GM18909 (cell line): ENCODE measurements around the gene ALK.

Experiments used
- ATAC-seq: cut with Tn5 transposase; IDR thresholded peaks from one replicate; pipeline ENCODE4 v1.9.1; 2021; ENCODE audit warnings: mild to moderate bottlenecking; ENCODE audit not compliant: unreplicated experiment, poor library complexity

Gene ALK

GRCh38 chr2:29201979-29202378 lies 719.4 kb downstream of the ALK start:
- no peak for ATAC-seq

- ATAC-seq = no peak
These were observed 724.3 kb downstream of the ALK start for GRCh38 chr2:29196792-29197788.

- ATAC-seq = no peak
These were observed 725.6 kb downstream of the ALK start for GRCh38 chr2:29195796-29196195.

DNA sequence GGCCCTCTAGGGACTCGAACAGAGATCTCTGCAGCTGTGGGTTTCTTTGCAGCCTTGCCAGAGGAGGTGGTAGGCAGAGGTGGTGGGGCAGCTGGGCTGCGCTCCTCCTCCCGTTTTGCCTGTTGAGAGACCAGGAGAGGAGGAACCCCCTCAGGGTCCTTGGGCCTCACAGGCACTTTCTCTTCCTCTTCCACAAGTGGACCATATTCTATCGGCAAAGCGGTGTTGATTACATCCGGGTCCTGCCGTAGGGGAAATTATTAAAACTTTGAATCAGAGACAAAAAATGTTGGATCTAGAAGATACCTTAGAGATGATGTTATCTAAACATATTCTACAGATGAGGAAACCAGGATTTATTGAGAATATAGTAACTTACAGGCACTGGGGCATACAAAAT lies 727.7 kb downstream of the ALK start:
- ATAC-seq = no peak

- ATAC-seq = no peak
These were observed 728.3 kb downstream of the ALK start for GRCh38 chr2:29193111-29193510.

- ATAC-seq = no peak
These were observed 728.9 kb downstream of the ALK start for GRCh38 chr2:29192526-29192925.

DNA sequence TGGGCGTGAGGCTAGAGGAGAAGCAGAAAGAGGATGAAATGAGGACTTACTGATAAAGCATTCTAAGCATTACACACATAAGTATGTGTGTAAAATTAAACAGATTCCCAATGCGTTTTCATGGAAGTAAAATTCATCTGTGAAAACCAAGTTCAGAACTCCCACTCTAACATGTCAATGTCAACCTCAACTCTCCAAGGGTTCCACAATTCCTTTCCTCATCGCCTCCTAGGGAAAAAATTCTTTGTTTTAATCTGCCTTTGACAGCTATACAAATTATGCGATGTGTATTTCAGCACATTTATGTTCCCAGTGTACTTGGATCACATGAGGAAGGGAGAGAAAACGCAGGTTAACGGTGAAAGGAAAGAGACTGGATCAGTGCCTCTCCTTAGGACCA lies 729.6 kb downstream of the ALK start:
- ATAC-seq = no peak

DNA sequence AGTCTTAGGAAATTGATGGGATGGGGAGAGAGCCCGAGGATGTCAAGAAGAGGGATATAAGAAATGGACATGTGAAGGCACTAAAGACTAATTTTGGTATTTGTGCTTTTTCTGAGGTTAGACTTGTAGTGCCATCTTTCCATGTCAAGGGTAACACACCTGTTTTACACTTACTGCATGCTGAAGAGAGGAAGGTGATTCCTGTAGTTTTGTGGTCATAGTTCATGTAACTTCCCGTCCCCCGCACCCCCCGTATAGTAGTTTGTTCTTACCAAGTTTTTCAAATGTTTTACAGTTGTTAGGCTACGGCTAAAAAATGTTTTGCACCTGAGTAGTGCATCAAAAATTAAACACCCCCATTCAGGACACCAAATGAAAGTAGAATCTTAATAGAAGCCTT lies 732.3 kb downstream of the ALK start:
- peak; percentile 81 for ATAC-seq

GRCh38 chr2:29187926-29188325 lies 733.5 kb downstream of the ALK start:
- no peak for ATAC-seq

GRCh38 chr2:29186817-29187216 lies 734.6 kb downstream of the ALK start:
- no peak for ATAC-seq

GRCh38 chr2:29184531-29184930 lies 736.9 kb downstream of the ALK start:
- ATAC-seq = no peak

GRCh38 chr2:29182920-29183319 lies 738.5 kb downstream of the ALK start:
- ATAC-seq = no peak

- no peak for ATAC-seq
These were observed 739.1 kb downstream of the ALK start for GRCh38 chr2:29182334-29182733.

- no peak for ATAC-seq
These were observed 746.0 kb downstream of the ALK start for GRCh38 chr2:29175338-29175737.

- ATAC-seq = no peak
These were observed 746.4 kb downstream of the ALK start for GRCh38 chr2:29174937-29175336.

- ATAC-seq = no peak
These were observed 754.9 kb downstream of the ALK start for GRCh38 chr2:29166242-29167039.

GRCh38 chr2:29165362-29166241 lies 755.8 kb downstream of the ALK start:
- no peak for ATAC-seq

DNA sequence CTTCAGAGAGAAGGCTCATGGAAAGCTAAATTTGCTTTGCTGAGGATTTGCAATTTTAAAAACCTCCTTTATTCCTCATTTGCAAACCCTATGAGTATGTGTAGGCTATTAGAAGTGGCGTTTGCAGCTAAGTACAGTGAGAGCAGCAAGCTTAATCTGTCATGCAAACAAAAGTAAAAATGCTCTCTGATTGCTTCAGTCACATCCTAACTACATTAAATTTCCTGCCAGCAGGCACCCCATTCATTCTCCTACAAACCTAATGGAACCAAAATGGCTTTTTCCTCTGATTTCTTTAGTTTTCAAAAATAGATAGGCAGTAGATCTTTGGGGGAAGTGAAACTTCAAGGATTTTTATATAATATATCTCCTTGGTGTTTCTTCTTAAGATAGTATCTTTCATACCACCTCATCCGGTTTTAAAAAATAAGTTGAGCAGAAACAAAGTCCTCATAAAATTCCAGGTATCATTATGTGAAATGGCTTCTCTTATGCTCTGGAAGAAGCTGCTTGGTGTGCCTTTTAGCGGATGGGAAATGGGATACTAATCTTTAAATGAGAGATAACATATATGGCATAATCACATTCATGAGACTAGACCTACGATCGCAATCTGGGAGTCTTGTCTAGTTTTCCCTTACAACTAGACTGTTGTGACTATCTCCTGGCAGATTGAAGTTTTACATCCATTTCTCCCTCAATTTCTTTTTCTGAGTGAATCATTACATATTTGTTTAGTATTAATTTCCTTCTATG lies 757.1 kb downstream of the ALK start:
- ATAC-seq = no peak

GRCh38 chr2:29162204-29162928 lies 759.0 kb downstream of the ALK start:
- no peak for ATAC-seq
